ENCODE measurements around the gene ADAMTS2.

The ADAMTS2 gene

DNA sequence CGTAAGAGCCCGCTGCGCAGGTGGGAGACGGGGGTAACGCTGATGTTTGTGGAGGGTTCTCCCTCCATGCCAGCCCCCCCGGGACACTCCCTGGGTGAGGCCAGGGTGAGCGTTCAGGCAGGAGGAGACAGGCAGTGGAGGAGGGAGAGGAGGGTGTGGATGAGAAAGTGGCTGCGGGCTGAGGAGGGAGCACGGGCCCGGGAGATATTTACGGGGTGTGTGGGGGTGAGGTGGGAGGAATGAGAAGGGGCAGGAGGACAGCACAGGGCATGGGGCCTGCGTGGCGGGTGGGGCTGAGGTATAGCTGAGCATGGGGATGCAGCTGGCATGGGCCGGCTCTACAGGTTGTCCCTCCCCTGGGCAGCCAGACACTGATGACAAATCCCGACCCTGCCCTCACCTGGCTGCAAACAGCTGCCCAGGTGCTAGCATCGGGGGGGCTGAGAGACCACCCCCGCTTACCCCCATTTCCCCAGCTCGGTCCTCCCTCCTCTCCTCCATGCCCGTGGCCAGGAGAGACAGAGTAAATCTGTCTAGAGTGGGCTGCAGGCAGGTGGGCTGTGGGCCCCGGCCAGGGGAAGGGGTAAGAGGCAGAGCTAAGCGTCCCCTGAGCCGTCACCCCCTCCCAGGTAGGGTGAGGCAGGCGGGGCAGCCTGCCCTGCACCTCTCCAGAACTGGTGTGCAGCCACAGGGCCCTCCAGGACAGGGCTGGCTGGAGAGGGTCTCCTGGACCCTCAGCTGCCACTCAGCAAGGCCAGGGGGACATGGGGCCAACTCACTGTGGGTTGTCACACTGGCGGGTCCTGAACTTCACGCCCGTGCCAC, 205.9 kb downstream of the ADAMTS2 start:
- Histone ChIP-seq H3K4me1 (ENCODE audit: insufficient read depth, poor library complexity, severe bottlenecking) (no peaks in the 10 kb centered on the region), H3K27me3 (ENCODE audit: insufficient read depth, poor library complexity, severe bottlenecking) (no peaks in the 10 kb centered on the region), H3K4me3 (ENCODE audit: severe bottlenecking) (no peak overlapping the region), H3K9me3 (ENCODE audit: severe bottlenecking) (peaks cover 7% of the 10 kb centered on the region), H3K36me3 (ENCODE audit: low read depth) (no peaks in the 10 kb centered on the region), H3K27ac (ENCODE audit: poor library complexity, severe bottlenecking) (no peak overlapping the region)
- TF ChIP-seq, protein P1, sequence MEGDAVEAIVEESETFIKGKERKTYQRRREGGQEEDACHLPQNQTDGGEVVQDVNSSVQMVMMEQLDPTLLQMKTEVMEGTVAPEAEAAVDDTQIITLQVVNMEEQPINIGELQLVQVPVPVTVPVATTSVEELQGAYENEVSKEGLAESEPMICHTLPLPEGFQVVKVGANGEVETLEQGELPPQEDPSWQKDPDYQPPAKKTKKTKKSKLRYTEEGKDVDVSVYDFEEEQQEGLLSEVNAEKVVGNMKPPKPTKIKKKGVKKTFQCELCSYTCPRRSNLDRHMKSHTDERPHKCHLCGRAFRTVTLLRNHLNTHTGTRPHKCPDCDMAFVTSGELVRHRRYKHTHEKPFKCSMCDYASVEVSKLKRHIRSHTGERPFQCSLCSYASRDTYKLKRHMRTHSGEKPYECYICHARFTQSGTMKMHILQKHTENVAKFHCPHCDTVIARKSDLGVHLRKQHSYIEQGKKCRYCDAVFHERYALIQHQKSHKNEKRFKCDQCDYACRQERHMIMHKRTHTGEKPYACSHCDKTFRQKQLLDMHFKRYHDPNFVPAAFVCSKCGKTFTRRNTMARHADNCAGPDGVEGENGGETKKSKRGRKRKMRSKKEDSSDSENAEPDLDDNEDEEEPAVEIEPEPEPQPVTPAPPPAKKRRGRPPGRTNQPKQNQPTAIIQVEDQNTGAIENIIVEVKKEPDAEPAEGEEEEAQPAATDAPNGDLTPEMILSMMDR (IDR thresholded peaks at IDR 0.05; ENCODE audit: poor library complexity, severe bottlenecking) = no peak
- peak; percentile 60 for DNase-seq (ENCODE audit: low spot score)
- peak; percentile 8; the same call in 1 of the 3 replicates for ATAC-seq (ENCODE audit: low read depth)

DNA sequence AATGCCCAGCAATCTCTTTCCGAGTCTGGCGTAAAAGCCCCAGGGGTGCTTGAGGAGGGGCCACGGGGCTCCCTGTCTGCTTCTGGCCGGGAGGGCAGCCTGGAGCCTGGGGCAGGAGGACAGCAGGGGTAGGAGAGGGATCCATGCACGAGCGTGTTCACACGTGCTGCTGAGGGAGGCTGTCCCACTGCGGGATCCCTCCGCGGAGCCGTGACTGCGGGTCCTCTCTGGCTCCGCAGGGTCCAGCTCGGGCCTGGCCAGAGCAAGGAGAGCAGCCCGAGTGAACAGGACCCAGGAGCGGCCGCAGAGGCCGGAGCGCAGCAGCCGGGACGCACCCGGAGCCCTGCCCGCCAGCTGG, 206.7 kb downstream of the ADAMTS2 start:
- Histone ChIP-seq H3K9me3 (ENCODE audit: severe bottlenecking) (peaks cover 13% of the 10 kb centered on the region), H3K36me3 (ENCODE audit: low read depth) (no peaks in the 10 kb centered on the region), H3K27me3 (ENCODE audit: insufficient read depth, poor library complexity, severe bottlenecking) (no peaks in the 10 kb centered on the region), H3K4me3 (ENCODE audit: severe bottlenecking) (no peak overlapping the region), H3K4me1 (ENCODE audit: insufficient read depth, poor library complexity, severe bottlenecking) (no peaks in the 10 kb centered on the region), H3K27ac (ENCODE audit: poor library complexity, severe bottlenecking) (no peak overlapping the region)
- DNase-seq (ENCODE audit: low spot score) (peak; percentile 53), ATAC-seq (ENCODE audit: low read depth) (no peak)
- TF ChIP-seq, protein P1 (IDR thresholded peaks at IDR 0.05; ENCODE audit: poor library complexity, severe bottlenecking) = no peak

DNA sequence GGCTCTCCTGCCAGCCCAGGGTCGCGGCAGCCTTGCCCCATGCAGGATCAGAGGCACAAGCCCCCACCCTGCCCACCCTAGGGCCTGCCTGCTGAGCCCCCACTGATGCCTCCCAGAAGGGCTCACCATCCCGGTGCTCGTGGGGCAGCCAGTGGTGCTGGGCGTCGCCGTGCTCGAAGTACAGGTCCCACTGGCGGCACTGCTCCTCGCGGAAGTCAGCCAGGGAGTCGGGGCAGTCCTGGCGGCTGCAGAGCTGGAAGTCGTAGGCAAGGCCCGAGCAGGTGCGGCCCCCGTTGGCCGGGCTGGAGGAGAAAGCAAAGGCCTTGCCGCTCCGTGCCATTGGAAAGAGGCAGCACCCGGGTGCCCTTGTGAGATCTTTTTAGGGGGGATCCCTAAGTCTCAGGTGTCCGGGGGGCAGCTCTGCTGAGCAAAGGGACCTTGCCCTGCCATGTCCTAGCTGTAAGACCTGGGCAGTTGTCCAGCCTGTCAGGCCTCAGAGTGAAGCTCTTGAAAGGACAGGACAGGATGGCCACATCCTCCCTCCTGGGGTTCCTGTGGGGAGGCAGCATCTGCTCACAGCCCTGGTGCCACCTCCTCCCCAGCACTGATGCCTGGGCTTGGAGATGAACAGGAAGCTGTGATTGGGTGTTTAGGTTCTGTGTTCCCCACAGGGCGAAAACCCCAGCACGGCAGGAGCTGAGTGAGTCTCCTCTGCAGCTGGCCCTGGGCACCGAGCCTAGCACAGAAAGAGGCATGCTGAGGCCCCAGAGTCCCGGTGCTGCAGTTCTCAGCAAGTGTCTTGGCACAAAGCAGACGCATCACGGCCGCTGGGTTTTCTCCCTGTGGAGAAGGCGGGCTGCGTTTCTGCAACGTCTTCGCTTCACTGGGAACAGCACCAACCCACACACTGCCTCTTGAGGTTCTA, 207.4 kb downstream of the ADAMTS2 start:
- H3K27me3 ChIP-seq (ENCODE audit: insufficient read depth, poor library complexity, severe bottlenecking) = no peaks in the 10 kb centered on the region
- H3K27ac ChIP-seq (ENCODE audit: poor library complexity, severe bottlenecking) = no peak overlapping the region
- TF ChIP-seq, protein P1 (IDR thresholded peaks at IDR 0.05; ENCODE audit: poor library complexity, severe bottlenecking) = no peak
- H3K9me3 ChIP-seq (ENCODE audit: severe bottlenecking) = peaks cover 13% of the 10 kb centered on the region
- H3K4me1 ChIP-seq (ENCODE audit: insufficient read depth, poor library complexity, severe bottlenecking) = no peaks in the 10 kb centered on the region
- ATAC-seq (ENCODE audit: low read depth) (no peak), DNase-seq (ENCODE audit: low spot score) (peak; percentile 71)
- no peak overlapping the region for H3K4me3 ChIP-seq (ENCODE audit: severe bottlenecking)
- no peaks in the 10 kb centered on the region for H3K36me3 ChIP-seq (ENCODE audit: low read depth)

DNA sequence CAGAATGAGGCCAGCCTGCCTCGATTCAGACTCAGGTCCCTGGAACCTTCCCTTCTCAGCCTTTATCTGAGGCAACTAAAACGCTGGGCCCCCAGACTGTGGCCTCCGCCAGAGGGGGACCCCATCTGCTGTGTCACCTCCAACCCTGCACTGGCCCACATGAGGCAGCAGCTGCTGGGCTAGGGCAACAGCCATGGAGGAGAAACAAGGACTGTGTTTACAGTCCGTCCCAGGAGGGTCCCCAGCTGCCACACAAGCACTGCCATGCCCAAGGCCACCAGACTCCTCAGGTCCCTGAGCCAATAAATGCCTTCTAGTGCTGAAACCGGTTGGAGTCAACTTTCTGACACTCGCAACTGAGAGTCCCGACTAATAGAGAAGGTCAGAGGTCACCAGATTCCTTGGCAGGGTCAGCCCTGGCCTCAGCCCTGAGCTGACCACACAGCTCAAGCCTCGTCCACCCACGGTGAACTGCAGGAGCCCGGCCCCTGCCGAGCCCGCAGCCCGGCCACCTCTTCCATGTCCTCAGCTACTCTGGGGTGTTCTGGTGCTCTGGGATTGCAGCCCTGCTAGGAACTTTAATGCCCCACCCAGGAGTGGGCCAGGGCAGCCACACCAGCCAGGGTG, 208.1 kb downstream of the ADAMTS2 start:
- H3K27me3 ChIP-seq (ENCODE audit: insufficient read depth, poor library complexity, severe bottlenecking) = no peaks in the 10 kb centered on the region
- DNase-seq (ENCODE audit: low spot score) (peak; percentile 40), ATAC-seq (ENCODE audit: low read depth) (no peak)
- H3K27ac ChIP-seq (ENCODE audit: poor library complexity, severe bottlenecking) = no peak overlapping the region
- H3K4me3 ChIP-seq (ENCODE audit: severe bottlenecking) = no peak overlapping the region
- H3K4me1 ChIP-seq (ENCODE audit: insufficient read depth, poor library complexity, severe bottlenecking) = no peaks in the 10 kb centered on the region
- H3K9me3 ChIP-seq (ENCODE audit: severe bottlenecking) = peaks cover 16% of the 10 kb centered on the region
- TF ChIP-seq, protein P1 (IDR thresholded peaks at IDR 0.05; ENCODE audit: poor library complexity, severe bottlenecking) = no peak
- no peaks in the 10 kb centered on the region for H3K36me3 ChIP-seq (ENCODE audit: low read depth)

All from RWPE2 (cell line).